Osteoblast (primary cell): ENCODE data around the gene HSD11B2. TPM values are rescaled to one million over a fixed set of nuclear protein-coding genes. Genes with fewer than 3 reads are reported as not detected.
A peak's percentile ranks its signal among the peaks of the same experiment; 100 is the strongest.

Experiments used
- DNase-seq: peaks from one replicate; pipeline ENCODE4 v3.0.0; 2011; ENCODE audit warnings: low spot score, mixed read lengths; ENCODE audit not compliant: insufficient read length; ENCODE audit errors: missing footprints
- H2AFZ ChIP-seq: 2 replicates; pipeline ENCODE4 v1.6.0; 2011; ENCODE audit warnings: mild to moderate bottlenecking, low read length
- H3K27ac ChIP-seq: 2 replicates; pipeline ENCODE4 v1.5.1; 2011; ENCODE audit warnings: mild to moderate bottlenecking, low read depth, low read length, moderate library complexity
- H3K27me3 ChIP-seq: 2 replicates; pipeline ENCODE4 v1.6.0; 2012; ENCODE audit warnings: mild to moderate bottlenecking, control low read depth, inconsistent platforms, low read length, moderate library complexity; ENCODE audit not compliant: insufficient read depth
- H3K36me3 ChIP-seq: 2 replicates; pipeline ENCODE4 v1.5.1; 2011; ENCODE audit warnings: mild to moderate bottlenecking, low read length, control low read depth, moderate library complexity; ENCODE audit not compliant: insufficient read depth
- H3K4me1 ChIP-seq: 2 replicates; pipeline ENCODE4 v1.5.1; 2011; ENCODE audit warnings: mild to moderate bottlenecking, low read length, control low read depth, moderate library complexity; ENCODE audit not compliant: insufficient read depth
- H3K4me2 ChIP-seq: 2 replicates; pipeline ENCODE4 v1.6.0; 2011; ENCODE audit warnings: mild to moderate bottlenecking, low read length; ENCODE audit not compliant: insufficient read depth
- H3K4me3 ChIP-seq: fragments of 200-600 bp; sonication (generic); 3 replicates; pipeline ENCODE4 v1.5.1; 2012; ENCODE audit warnings: mild to moderate bottlenecking, low read length, inconsistent platforms; ENCODE audit not compliant: insufficient read depth
- H3K79me2 ChIP-seq: 2 replicates; pipeline ENCODE4 v1.6.0; 2012; ENCODE audit warnings: mild to moderate bottlenecking, low read length, control low read depth, inconsistent platforms; ENCODE audit not compliant: insufficient read depth
- H3K9me3 ChIP-seq: 2 replicates; pipeline ENCODE4 v1.5.1; 2011; ENCODE audit warnings: low read depth, low read length, control low read depth
- H4K20me1 ChIP-seq: 2 replicates; pipeline ENCODE4 v1.6.0; 2012; ENCODE audit warnings: mild to moderate bottlenecking, low read length, control low read depth; ENCODE audit not compliant: insufficient read depth
- CTCF ChIP-seq: IDR thresholded peaks from 2 replicates; pipeline ENCODE4 v1.5.1; 2011; ENCODE audit warnings: mild to moderate bottlenecking, low read depth, low read length, moderate library complexity; ENCODE audit errors: extremely low read depth
- total RNA-seq: library from RNA; depleted of rRNA; stranded (reverse); fragments of >200 nt; gene quantifications from 2 replicates; pipeline ENCODE4 v1.2.3, GENCODE V29; 2012

Gene HSD11B2
- total RNA-seq, 1 donor = not detected

- peaks cover 5% of the 10 kb centered on the region for H3K36me3 ChIP-seq
- DNase-seq = peak; percentile 38
- peaks cover 50% of the 10 kb centered on the region for H3K79me2 ChIP-seq
- H3K4me3 ChIP-seq = peak overlapping the region; percentile 99
- H4K20me1 ChIP-seq = peaks cover 22% of the 10 kb centered on the region
- no peak overlapping the region for H3K27ac ChIP-seq
- no peaks in the 10 kb centered on the region for H3K9me3 ChIP-seq
- no peak for TF ChIP-seq CTCF
- H2AFZ ChIP-seq = peak overlapping the region; percentile 8
- H3K4me2 ChIP-seq = peak overlapping the region; percentile 74
- H3K4me1 ChIP-seq = peaks cover 16% of the 10 kb centered on the region
- H3K27me3 ChIP-seq = no peaks in the 10 kb centered on the region
Measured at GRCh38 chr16:67482233-67482924, 51.5 kb downstream of the HSD11B2 start.

GRCh38 chr16:67483150-67483549 lies 52.2 kb downstream of the HSD11B2 start, which contains the start of gene AGRP:
AGRP (minus strand) TSS chr16:67483547; CDS start chr16:67483398, 149 bp downstream.
- no peak for DNase-seq
- TF ChIP-seq CTCF = no peak
- Histone ChIP-seq H2AFZ (no peak within 1 kb of the TSS), H3K9me3 (no peaks in the 10 kb centered on the region), H3K79me2 (peaks cover 42% of the 10 kb centered on the region), H3K4me1 (peaks cover 16% of the 10 kb centered on the region), H3K4me2 (peak within 1 kb of the TSS; percentile 74), H3K36me3 (no peaks in the 10 kb centered on the region), H3K4me3 (no peak within 1 kb of the TSS), H3K27me3 (no peaks in the 10 kb centered on the region), H3K27ac (no peak within 1 kb of the TSS), H4K20me1 (peaks cover 15% of the 10 kb centered on the region)

GRCh38 chr16:67483731-67484525 lies 53.0 kb downstream of the HSD11B2 start:
- Histone ChIP-seq H3K27me3 (no peaks in the 10 kb centered on the region), H4K20me1 (peaks cover 10% of the 10 kb centered on the region), H3K36me3 (no peaks in the 10 kb centered on the region), H2AFZ (no peak overlapping the region), H3K4me3 (no peak overlapping the region), H3K4me1 (peaks cover 14% of the 10 kb centered on the region), H3K27ac (no peak overlapping the region), H3K4me2 (no peak overlapping the region), H3K9me3 (no peaks in the 10 kb centered on the region), H3K79me2 (peaks cover 34% of the 10 kb centered on the region)
- DNase-seq = no peak
- no peak for TF ChIP-seq CTCF

- no peaks in the 10 kb centered on the region for H3K36me3 ChIP-seq
- H3K27me3 ChIP-seq = no peaks in the 10 kb centered on the region
- no peak overlapping the region for H3K4me3 ChIP-seq
- H2AFZ ChIP-seq = no peak overlapping the region
- peaks cover 12% of the 10 kb centered on the region for H3K79me2 ChIP-seq
- H3K4me1 ChIP-seq = peaks cover 23% of the 10 kb centered on the region
- no peaks in the 10 kb centered on the region for H4K20me1 ChIP-seq
- H3K4me2 ChIP-seq = no peak overlapping the region
- H3K27ac ChIP-seq = no peak overlapping the region
- peak; percentile 57 for DNase-seq
- no peak for TF ChIP-seq CTCF
- H3K9me3 ChIP-seq = no peaks in the 10 kb centered on the region
Measured at GRCh38 chr16:67486805-67487204, 55.9 kb downstream of the HSD11B2 start.
